SK-N-SH treated with all-trans-retinoic acid at 6 μM for 48 hours (cell line): Measurements from ENCODE around the gene RACK1.

Experiments
- ATAC-seq: fragments of 200-7000 bp; cut with Tn5 transposase; 3 replicates; pipeline ENCODE4 v1.9.1; 2020; ENCODE audit warnings: mild to moderate bottlenecking, moderate library complexity
- ARNTL ChIP-seq: fragments of 450-650 bp; formaldehyde crosslinking; IDR thresholded peaks from 2 replicates; pipeline ENCODE4 v1.5.0; 2020; ENCODE audit warnings: low read depth, mild to moderate bottlenecking, moderate library complexity, borderline replicate concordance
- CREB5 ChIP-seq: fragments of 250-450 bp; sonication (Bioruptor Pico); IDR thresholded peaks from 2 replicates; pipeline ENCODE4 v1.5.1; 2020; ENCODE audit warnings: low read depth, mild to moderate bottlenecking, moderate library complexity
- CSDC2 ChIP-seq: fragments of 250-450 bp; sonication (Bioruptor Pico); IDR thresholded peaks from 2 replicates; pipeline ENCODE4 v1.5.0; 2020; ENCODE audit warnings: mild to moderate bottlenecking, moderate library complexity
- ESRRG ChIP-seq: fragments of 250-450 bp; sonication (Bioruptor Pico); IDR thresholded peaks from 2 replicates; pipeline ENCODE4 v1.6.1; 2021; ENCODE audit warnings: mild to moderate bottlenecking
- GLIS3 ChIP-seq: fragments of 250-450 bp; sonication (Bioruptor Pico); IDR thresholded peaks from 2 replicates; pipeline ENCODE4 v1.5.0; 2020; ENCODE audit warnings: mild to moderate bottlenecking, moderate library complexity
- OSR1 ChIP-seq: fragments of 250-450 bp; sonication (Bioruptor Pico); IDR thresholded peaks from 2 replicates; pipeline ENCODE4 v1.8.0; 2022; ENCODE audit warnings: moderate library complexity, mild to moderate bottlenecking, inconsistent platforms
- PATZ1 ChIP-seq: fragments of 250-450 bp; sonication (Bioruptor Pico); IDR thresholded peaks from 2 replicates; pipeline ENCODE4 v1.8.0; 2020; ENCODE audit warnings: mild to moderate bottlenecking, moderate library complexity, borderline replicate concordance
- POU6F1 ChIP-seq: fragments of 250-450 bp; sonication (Bioruptor Pico); IDR thresholded peaks from 2 replicates; pipeline ENCODE4 v1.8.0; 2021; ENCODE audit warnings: low read depth, mild to moderate bottlenecking, moderate library complexity, borderline replicate concordance
- PPARA ChIP-seq: fragments of 250-450 bp; sonication (Bioruptor Pico); IDR thresholded peaks from 2 replicates; pipeline ENCODE4 v1.5.0; 2020; ENCODE audit warnings: mild to moderate bottlenecking, borderline replicate concordance
- TCF4 ChIP-seq: fragments of 250-450 bp; sonication (Bioruptor Pico); IDR thresholded peaks from 2 replicates; pipeline ENCODE4 v1.8.0; 2021; ENCODE audit warnings: mild to moderate bottlenecking, moderate library complexity, borderline replicate concordance
- TOX ChIP-seq: fragments of 250-450 bp; sonication (Bioruptor Pico); IDR thresholded peaks from 2 replicates; pipeline ENCODE4 v1.8.0; 2021; ENCODE audit warnings: mild to moderate bottlenecking, moderate library complexity, borderline replicate concordance
- TSHZ2 ChIP-seq: fragments of 250-450 bp; sonication (Bioruptor Pico); IDR thresholded peaks from 2 replicates; pipeline ENCODE4 v1.5.0; 2020; ENCODE audit warnings: mild to moderate bottlenecking, moderate library complexity
- ZC3H10 ChIP-seq: fragments of 250-450 bp; sonication (Bioruptor Pico); IDR thresholded peaks from 2 replicates; pipeline ENCODE4 v1.5.1; 2021; ENCODE audit warnings: mild to moderate bottlenecking, moderate library complexity
- ZFP3 ChIP-seq: fragments of 250-450 bp; sonication (Bioruptor Pico); IDR thresholded peaks from 2 replicates; pipeline ENCODE4 v1.5.0; 2020; ENCODE audit warnings: mild to moderate bottlenecking, moderate library complexity
- ZFP30 ChIP-seq: fragments of 450-650 bp; formaldehyde crosslinking; IDR thresholded peaks from 2 replicates; pipeline ENCODE4 v1.5.0; 2022; ENCODE audit warnings: mild to moderate bottlenecking, moderate library complexity
- ZNF70 ChIP-seq: fragments of 450-650 bp; formaldehyde crosslinking; IDR thresholded peaks from 2 replicates; pipeline ENCODE4 v1.5.0; 2020; ENCODE audit warnings: mild to moderate bottlenecking, moderate library complexity
- ZNF8 ChIP-seq: fragments of 450-650 bp; formaldehyde crosslinking; IDR thresholded peaks from 2 replicates; pipeline ENCODE4 v1.5.0; 2020; ENCODE audit warnings: mild to moderate bottlenecking, moderate library complexity
- TF ChIP-seq, protein P1 (sequence below): fragments of 250-450 bp; sonication (Bioruptor Pico); IDR thresholded peaks from 2 replicates; pipeline ENCODE4 v1.5.1; 2021; ENCODE audit warnings: mild to moderate bottlenecking, moderate library complexity

The RACK1 gene

DNA sequence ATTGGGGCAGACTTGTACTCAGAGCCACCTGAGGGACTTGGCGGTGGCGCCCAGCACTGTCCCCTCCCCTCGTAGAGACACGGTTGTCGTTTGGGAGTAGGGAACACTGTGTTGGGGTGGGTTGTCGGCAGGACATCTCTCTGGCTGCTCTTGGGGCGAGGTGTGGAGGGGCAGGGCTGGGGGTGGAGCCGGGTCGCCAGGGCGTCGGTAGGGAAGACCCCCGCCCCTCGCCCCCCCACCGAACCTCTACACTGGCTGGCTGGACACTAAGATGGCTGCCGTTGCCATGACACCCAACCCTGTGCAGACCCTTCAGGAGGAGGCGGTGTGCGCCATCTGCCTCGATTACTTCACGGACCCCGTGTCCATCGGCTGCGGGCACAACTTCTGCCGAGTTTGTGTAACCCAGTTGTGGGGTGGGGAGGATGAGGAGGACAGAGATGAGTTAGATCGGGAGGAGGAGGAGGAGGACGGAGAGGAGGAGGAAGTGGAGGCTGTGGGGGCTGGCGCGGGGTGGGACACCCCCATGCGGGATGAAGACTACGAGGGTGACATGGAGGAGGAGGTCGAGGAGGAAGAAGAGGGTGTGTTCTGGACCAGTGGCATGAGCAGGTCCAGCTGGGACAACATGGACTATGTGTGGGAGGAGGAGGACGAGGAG, 19.8 kb downstream of the RACK1 start:
- ATAC-seq, result peak; percentile 15
- TF ChIP-seq TCF4 (CRISPR knock-in tag), result no peak
- TF ChIP-seq TSHZ2, result no peak
- peak; percentile 3; the same call in 1 of the 2 replicates for TF ChIP-seq ZNF70 (CRISPR knock-in tag)
- peak; percentile 89 for TF ChIP-seq ZFP3 (CRISPR knock-in tag)
- TF ChIP-seq ZNF8 (CRISPR knock-in tag), result no peak

- TF ChIP-seq ZFP30 (CRISPR knock-in tag) (0 out of 2 replicates have a peak, but pooled peaks have one; percentile 16), OSR1 (CRISPR knock-in tag) (no peak), POU6F1 (CRISPR knock-in tag) (peak; percentile 64; the same call in 1 of the 2 replicates), ARNTL (no peak), ESRRG (CRISPR knock-in tag) (0 out of 2 replicates have a peak, but pooled peaks have one; percentile 20), CSDC2 (CRISPR knock-in tag) (no peak)
- TF ChIP-seq, all 23 proteins: peak for 3
- ATAC-seq, result peak; percentile 78
Observed at GRCh38 chr5:181223058-181223728, 20.5 kb downstream of the RACK1 start, which contains the start of gene TRIM41. Gene TRIM41, plus strand, starts transcription at chr5:181223281. Its CDS starts 719 bp downstream, at chr5:181224000.

DNA sequence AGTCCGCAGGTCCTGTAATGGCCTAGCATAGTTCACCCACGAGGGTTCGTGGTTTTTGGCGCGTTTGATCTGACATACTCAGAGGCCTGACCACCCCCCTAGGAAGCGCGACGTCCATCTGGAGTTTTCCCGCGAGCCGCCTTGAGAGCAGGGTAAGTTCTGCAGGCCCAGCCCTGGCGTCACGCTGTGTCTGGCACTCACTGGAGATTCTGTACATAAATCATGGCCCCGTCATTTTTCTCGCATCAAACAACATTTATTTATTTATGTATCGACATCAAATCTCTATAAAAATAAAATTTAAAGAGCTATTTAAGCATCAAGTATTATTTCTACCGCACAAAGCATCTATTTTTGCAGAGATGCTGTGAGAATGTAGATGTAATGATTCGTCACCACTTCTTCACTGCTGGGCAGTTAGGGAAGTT, 21.1 kb downstream of the RACK1 start:
- TF ChIP-seq ZC3H10 (CRISPR knock-in tag) (no peak), ZNF70 (CRISPR knock-in tag) (no peak), PPARA (CRISPR knock-in tag) (no peak)
- ATAC-seq, result peak; percentile 3; the same call in 2 of the 3 replicates

DNA sequence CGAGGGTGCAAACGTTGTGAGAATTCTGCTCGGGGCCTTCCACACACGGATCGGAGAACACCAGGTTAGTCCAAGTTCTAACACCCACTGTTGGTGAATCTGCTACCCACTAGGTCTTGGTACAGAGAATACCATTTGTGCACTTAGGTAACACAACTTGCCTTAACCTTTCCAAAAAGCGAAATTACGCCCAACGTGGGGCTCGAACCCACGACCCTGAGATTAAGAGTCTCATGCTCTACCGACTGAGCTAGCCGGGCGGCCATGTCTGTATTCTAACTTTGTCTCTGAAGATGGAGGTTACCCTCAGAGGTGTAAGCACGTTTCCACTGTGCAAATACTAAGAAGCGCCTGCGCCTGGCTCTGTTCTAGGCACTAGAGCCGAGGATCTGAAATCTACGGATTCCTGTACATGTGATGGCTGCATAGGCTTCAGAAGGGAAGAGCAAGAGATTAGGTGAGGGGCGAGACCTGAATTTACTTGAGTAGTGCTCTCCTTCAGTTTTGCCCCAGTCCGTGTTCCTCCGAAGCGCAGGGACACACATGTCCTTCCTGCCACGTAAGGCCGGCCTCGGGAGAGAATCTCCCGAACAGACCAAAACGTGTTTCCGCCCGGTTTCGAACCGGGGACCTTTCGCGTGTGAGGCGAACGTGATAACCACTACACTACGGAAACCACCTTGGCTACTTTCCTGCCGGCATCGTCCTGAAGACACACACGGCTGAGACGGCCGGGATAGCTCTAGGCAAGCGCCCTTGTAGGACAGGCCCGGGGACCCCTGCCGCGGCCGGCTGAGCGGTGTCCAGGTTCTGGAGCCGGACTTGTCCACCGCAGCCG, 21.7 kb downstream of the RACK1 start:
- peak; percentile 62 for ATAC-seq
- TF ChIP-seq ESRRG (CRISPR knock-in tag) (0 out of 2 replicates have a peak, but pooled peaks have one; percentile 44), TSHZ2 (no peak), OSR1 (CRISPR knock-in tag) (no peak)

DNA sequence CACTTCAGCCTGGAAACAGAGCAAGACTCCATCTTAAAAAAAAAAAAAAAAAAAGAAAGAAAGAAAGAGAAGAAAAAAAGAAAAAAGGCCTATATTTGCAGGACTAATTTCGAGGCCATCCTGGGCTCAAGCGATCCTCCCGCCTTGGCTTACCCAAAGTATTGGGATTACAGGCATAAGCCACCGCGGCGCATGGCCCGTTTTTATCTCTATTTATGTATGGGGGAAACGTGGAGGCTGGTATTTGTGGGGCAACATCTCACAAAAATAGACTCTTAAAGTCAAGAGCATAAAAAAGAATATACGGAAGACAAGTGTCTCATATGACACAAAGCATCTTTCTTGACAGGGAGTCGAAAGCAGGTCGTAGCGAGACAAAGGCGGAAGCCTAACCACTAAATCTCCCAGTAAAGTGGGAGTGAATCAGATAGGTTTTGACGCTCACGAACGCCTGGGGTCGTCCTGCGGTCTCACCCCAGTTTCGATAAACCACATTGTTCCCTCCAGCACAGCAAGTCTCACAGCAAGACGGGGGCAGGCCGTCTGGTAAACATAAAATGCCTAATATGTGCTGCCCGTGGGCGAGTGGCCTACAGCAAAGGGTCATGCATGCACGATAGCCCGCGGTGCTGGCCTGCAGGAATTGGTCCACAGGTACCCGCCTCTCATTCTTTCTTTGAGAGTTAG, 22.5 kb downstream of the RACK1 start:
- ATAC-seq, result no peak
- no peak for TF ChIP-seq ZNF70 (CRISPR knock-in tag)
- TF ChIP-seq, protein P1, sequence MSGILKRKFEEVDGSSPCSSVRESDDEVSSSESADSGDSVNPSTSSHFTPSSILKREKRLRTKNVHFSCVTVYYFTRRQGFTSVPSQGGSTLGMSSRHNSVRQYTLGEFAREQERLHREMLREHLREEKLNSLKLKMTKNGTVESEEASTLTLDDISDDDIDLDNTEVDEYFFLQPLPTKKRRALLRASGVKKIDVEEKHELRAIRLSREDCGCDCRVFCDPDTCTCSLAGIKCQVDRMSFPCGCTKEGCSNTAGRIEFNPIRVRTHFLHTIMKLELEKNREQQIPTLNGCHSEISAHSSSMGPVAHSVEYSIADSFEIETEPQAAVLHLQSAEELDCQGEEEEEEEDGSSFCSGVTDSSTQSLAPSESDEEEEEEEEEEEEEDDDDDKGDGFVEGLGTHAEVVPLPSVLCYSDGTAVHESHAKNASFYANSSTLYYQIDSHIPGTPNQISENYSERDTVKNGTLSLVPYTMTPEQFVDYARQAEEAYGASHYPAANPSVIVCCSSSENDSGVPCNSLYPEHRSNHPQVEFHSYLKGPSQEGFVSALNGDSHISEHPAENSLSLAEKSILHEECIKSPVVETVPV (CRISPR knock-in tag), result no peak
- TF ChIP-seq ESRRG (CRISPR knock-in tag), result no peak
- no peak for TF ChIP-seq PATZ1 (CRISPR knock-in tag)
- TF ChIP-seq ARNTL, result no peak
- TF ChIP-seq CREB5 (CRISPR knock-in tag), result no peak
- TF ChIP-seq ZFP3 (CRISPR knock-in tag), result no peak
- no peak for TF ChIP-seq TOX
- TF ChIP-seq GLIS3, result no peak
